Measurements from ENCODE around the gene CNGA3. TPM values are rescaled to one million over a fixed set of nuclear protein-coding genes. Genes with fewer than 3 reads are reported as not detected.
"Not testable (repeated sequence)": the region's sequence is repeated elsewhere in the genome, so short reads cannot be mapped to it uniquely, and the experiment has no call there.

The CNGA3 gene
- total RNA-seq, 2 experiments from 2014 or later, result not detected

DNA sequence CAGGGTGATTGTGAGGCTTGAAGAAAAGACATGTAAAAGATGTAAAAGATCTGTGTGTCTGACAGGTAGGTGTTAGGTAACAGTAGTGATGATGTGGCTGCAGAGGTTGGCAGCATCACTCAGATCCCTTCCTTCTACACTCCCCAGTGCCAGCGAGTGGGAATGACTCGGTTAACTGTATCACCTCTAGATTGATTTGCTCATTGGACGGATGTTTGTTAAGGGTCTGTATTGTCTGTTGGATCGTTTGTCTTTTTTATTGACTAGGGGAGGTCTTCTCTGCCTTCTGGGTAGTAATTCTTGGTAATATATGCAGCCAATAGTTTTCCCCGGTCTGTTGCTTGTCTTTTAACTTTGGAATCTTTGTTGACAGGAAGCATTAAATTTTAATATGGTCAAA, 44.8 kb upstream of the CNGA3 start:
- DNase-seq (ENCODE audit: low spot score), result no peak
- H2AFZ ChIP-seq (ENCODE audit: low read length), result no peak overlapping the region
- H3K9me3 ChIP-seq (ENCODE audit: low read length), result no peaks in the 10 kb centered on the region
- H3K27ac ChIP-seq (ENCODE audit: low read depth, low read length, poor library complexity, severe bottlenecking), result no peak overlapping the region
- no peak for TF ChIP-seq EZH2phosphoT487 (IDR thresholded peaks at IDR 0.05; ENCODE audit: borderline replicate concordance, low read depth, low read length)
- TF ChIP-seq, protein P1, sequence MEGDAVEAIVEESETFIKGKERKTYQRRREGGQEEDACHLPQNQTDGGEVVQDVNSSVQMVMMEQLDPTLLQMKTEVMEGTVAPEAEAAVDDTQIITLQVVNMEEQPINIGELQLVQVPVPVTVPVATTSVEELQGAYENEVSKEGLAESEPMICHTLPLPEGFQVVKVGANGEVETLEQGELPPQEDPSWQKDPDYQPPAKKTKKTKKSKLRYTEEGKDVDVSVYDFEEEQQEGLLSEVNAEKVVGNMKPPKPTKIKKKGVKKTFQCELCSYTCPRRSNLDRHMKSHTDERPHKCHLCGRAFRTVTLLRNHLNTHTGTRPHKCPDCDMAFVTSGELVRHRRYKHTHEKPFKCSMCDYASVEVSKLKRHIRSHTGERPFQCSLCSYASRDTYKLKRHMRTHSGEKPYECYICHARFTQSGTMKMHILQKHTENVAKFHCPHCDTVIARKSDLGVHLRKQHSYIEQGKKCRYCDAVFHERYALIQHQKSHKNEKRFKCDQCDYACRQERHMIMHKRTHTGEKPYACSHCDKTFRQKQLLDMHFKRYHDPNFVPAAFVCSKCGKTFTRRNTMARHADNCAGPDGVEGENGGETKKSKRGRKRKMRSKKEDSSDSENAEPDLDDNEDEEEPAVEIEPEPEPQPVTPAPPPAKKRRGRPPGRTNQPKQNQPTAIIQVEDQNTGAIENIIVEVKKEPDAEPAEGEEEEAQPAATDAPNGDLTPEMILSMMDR (conservative IDR thresholded peaks at IDR 0.05; ENCODE audit: low read length), result no peak
- H3K4me2 ChIP-seq (ENCODE audit: low read length), result no peak overlapping the region
- H3K79me2 ChIP-seq (ENCODE audit: insufficient read depth, low read depth, low read length), result no peaks in the 10 kb centered on the region
- no peaks in the 10 kb centered on the region for H3K36me3 ChIP-seq (ENCODE audit: insufficient read depth, low read length)
- H3K4me3 ChIP-seq (ENCODE audit: low read depth, low read length, poor library complexity, severe bottlenecking), result no peak overlapping the region
- POLR2A ChIA-PET, result no interaction called here
- H4K20me1 ChIP-seq (ENCODE audit: insufficient read depth, low read length), result no peaks in the 10 kb centered on the region
- H3K4me1 ChIP-seq (ENCODE audit: insufficient read depth, low read length, poor library complexity, severe bottlenecking), result no peaks in the 10 kb centered on the region
- no peaks in the 10 kb centered on the region for H3K9me2 ChIP-seq (ENCODE audit: insufficient read depth, low read length)
- intact Hi-C loops (cut with micrococcal nuclease; ENCODE audit: unreplicated experiment), result no loop called here
- BruUV-seq (replicated peaks), result no TSS peak
- CTCF ChIA-PET (ENCODE audit: unreplicated experiment), result no interaction called here

DNA sequence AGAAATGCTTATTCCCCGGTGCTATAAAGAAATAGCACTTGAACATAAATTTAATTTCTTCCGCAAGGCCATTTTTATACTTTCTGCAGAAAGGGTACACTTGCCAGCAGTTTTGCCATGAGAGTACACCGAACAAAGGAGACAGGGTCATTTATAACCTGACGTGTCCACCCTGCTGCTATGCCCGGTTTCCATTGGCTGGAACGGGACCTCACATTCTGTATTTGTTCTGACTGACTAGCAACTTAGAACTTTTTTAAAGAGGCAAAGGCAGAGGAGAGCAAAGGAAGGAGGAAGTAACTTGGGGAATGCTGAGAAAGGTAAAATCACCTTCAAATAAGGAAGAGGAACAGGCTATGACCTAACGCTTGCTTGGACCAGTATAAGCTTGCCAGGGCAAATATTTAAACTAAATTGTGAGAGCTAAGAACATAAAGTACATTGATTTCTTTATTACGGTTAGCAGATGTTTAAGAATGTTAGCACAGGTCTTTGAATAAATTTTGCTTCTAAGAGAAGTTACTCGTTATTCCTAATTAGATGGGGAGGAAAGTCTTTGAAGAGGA, 39.0 kb upstream of the CNGA3 start:
- H3K4me1 ChIP-seq (ENCODE audit: insufficient read depth, low read length, poor library complexity, severe bottlenecking); H3K9me2 ChIP-seq (ENCODE audit: insufficient read depth, low read length); H3K4me2 ChIP-seq (ENCODE audit: low read length); H3K79me2 ChIP-seq (ENCODE audit: insufficient read depth, low read depth, low read length); intact Hi-C loops (cut with micrococcal nuclease; ENCODE audit: unreplicated experiment); H3K36me3 ChIP-seq (ENCODE audit: insufficient read depth, low read length); CTCF ChIA-PET (ENCODE audit: unreplicated experiment); BruUV-seq (replicated peaks); H3K4me3 ChIP-seq (ENCODE audit: low read depth, low read length, poor library complexity, severe bottlenecking); H3K27ac ChIP-seq (ENCODE audit: low read depth, low read length, poor library complexity, severe bottlenecking); DNase-seq (ENCODE audit: low spot score); H2AFZ ChIP-seq (ENCODE audit: low read length); H3K9me3 ChIP-seq (ENCODE audit: low read length); H4K20me1 ChIP-seq (ENCODE audit: insufficient read depth, low read length): not testable (repeated sequence)
- POLR2A ChIA-PET, result interaction anchor here (0.6 kb wide), 1 partner anchor 21 kb away, joined by 4 read pairs; no protein-coding TSS in a partner anchor

DNA sequence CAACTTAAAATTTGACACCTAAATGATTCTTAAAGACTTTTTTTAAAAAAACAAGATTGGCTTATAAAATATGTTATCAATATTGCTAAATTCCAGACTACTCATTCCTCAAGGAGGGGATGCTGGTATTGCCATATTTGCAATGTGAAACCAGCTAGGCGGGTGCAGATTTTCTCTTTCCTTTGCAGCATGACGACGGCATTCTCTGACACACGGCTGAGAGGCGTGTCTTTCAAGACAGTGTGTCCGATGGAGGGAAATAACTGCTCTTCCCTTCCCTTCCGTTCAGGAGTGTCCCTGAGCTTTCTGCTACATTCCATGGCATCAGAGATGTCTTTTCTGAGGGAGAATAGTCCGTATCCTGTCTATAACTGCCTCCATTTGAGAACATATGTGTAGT, 38.2 kb upstream of the CNGA3 start:
- no peak overlapping the region for H2AFZ ChIP-seq (ENCODE audit: low read length)
- ChIA-PET POLR2A (no interaction called here), CTCF (ENCODE audit: unreplicated experiment) (no interaction called here)

More for the DNA sequence above, 38.2 kb upstream of the CNGA3 start:
- H3K4me2 ChIP-seq (ENCODE audit: low read length), result no peak overlapping the region
- no peaks in the 10 kb centered on the region for H3K4me1 ChIP-seq (ENCODE audit: insufficient read depth, low read length, poor library complexity, severe bottlenecking)
- intact Hi-C loops (cut with micrococcal nuclease; ENCODE audit: unreplicated experiment), result no loop called here
- no peak for DNase-seq (ENCODE audit: low spot score)
- H3K27ac ChIP-seq (ENCODE audit: low read depth, low read length, poor library complexity, severe bottlenecking), result no peak overlapping the region
- H3K9me3 ChIP-seq (ENCODE audit: low read length), result no peaks in the 10 kb centered on the region
- no peaks in the 10 kb centered on the region for H3K9me2 ChIP-seq (ENCODE audit: insufficient read depth, low read length)
- no peak for TF ChIP-seq EZH2phosphoT487 (IDR thresholded peaks at IDR 0.05; ENCODE audit: borderline replicate concordance, low read depth, low read length)
- TF ChIP-seq, protein P1 (conservative IDR thresholded peaks at IDR 0.05; ENCODE audit: low read length), result no peak
- no peaks in the 10 kb centered on the region for H4K20me1 ChIP-seq (ENCODE audit: insufficient read depth, low read length)
- H3K36me3 ChIP-seq (ENCODE audit: insufficient read depth, low read length), result no peaks in the 10 kb centered on the region
- H3K79me2 ChIP-seq (ENCODE audit: insufficient read depth, low read depth, low read length), result no peaks in the 10 kb centered on the region
- H3K4me3 ChIP-seq (ENCODE audit: low read depth, low read length, poor library complexity, severe bottlenecking), result no peak overlapping the region
- BruUV-seq (replicated peaks), result no TSS peak

Measured in OCI-LY7 (cell line).